ENCODE results near the gene SLC38A10. TPM values are rescaled to one million over a fixed set of nuclear protein-coding genes. Genes with fewer than 3 reads are reported as not detected.

The SLC38A10 gene
- total RNA-seq, 1 experiment from 2014 or later, result 43.8 TPM

DNA sequence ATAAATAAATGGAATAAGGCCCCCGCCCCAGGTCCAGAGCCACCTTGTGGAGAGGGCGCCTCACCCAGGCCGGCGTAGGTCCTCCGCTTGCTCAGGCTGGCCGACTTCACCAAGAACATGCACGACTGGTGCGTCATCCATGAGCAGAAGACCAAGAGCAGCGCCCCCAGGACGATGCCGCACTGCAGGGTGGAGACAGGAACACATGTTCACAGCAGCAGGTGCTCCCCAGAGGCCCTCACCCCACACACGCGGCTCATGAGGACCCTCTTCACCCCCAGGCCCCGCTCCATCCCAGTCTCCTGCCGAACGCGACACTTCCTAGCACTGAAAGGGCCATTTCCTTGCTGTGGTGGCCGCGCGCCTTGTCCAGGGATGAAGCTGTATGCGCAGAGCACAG, 5.5 kb downstream of the SLC38A10 start:
- H2BK120ac ChIP-seq (ENCODE audit: low read depth, low read length, poor library complexity, severe bottlenecking), result no peak overlapping the region
- H3K79me2 ChIP-seq (ENCODE audit: insufficient read depth, low read length), result peaks cover 3% of the 10 kb centered on the region; the same call in 1 of the 2 replicates
- DNase-seq, result no peak
- Mint-ChIP-seq H3K4me3 (no peak overlapping the region), H3K9me3 (no peaks in the 10 kb centered on the region), H3K27ac (0 out of 7 replicates have a peak overlapping the region, but pooled peaks of 1 of the 3 experiments have one; percentile 10), H3K27me3 (ENCODE audit: low read depth) (no peaks in the 10 kb centered on the region), H3K4me1 (peaks cover 6 to 12% of the 10 kb centered on the region in 2 experiments; a peak in 3 of 4 replicates), H3K36me3 (ENCODE audit: insufficient read depth in 1 of 3, low read depth in 3 of 3) (peaks cover 3 to 32% (median 3%) of the 10 kb centered on the region in 3 experiments; a peak in 6 of 7 replicates)
- H4K20me1 ChIP-seq (ENCODE audit: control insufficient read depth, insufficient read depth, insufficient read length), result no peaks in the 10 kb centered on the region
- no peak overlapping the region for H3K14ac ChIP-seq (ENCODE audit: insufficient read depth, low read length)
- H3T11ph ChIP-seq (ENCODE audit: low read length), result no peak overlapping the region
- no peak overlapping the region for H2BK12ac ChIP-seq (ENCODE audit: insufficient read length, low read depth, low read length)
- H2BK20ac ChIP-seq (ENCODE audit: low read depth, low read length, poor library complexity, severe bottlenecking), result no peak overlapping the region
- H2AFZ ChIP-seq (ENCODE audit: low read length), result no peak overlapping the region
- no peak overlapping the region for H2AK5ac ChIP-seq (ENCODE audit: insufficient read length, low read length)
- no peak overlapping the region for H4K91ac ChIP-seq (ENCODE audit: insufficient read length, low read depth, low read length)
- H4K8ac ChIP-seq (replicated peaks; ENCODE audit: insufficient read length, low read depth, low read length), result no peak overlapping the region
- no peaks in the 10 kb centered on the region; the same call in 1 of the 2 replicates for H3K4me1 ChIP-seq (ENCODE audit: insufficient read depth, low read length)
- no peaks in the 10 kb centered on the region for H3K27me3 ChIP-seq (ENCODE audit: insufficient read depth, low read length)
- H3K4me2 ChIP-seq (ENCODE audit: insufficient read depth, insufficient read length, low read length), result no peak overlapping the region
- TF ChIP-seq, protein P1, sequence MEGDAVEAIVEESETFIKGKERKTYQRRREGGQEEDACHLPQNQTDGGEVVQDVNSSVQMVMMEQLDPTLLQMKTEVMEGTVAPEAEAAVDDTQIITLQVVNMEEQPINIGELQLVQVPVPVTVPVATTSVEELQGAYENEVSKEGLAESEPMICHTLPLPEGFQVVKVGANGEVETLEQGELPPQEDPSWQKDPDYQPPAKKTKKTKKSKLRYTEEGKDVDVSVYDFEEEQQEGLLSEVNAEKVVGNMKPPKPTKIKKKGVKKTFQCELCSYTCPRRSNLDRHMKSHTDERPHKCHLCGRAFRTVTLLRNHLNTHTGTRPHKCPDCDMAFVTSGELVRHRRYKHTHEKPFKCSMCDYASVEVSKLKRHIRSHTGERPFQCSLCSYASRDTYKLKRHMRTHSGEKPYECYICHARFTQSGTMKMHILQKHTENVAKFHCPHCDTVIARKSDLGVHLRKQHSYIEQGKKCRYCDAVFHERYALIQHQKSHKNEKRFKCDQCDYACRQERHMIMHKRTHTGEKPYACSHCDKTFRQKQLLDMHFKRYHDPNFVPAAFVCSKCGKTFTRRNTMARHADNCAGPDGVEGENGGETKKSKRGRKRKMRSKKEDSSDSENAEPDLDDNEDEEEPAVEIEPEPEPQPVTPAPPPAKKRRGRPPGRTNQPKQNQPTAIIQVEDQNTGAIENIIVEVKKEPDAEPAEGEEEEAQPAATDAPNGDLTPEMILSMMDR (conservative IDR thresholded peaks at IDR 0.05), result peak; percentile 30; the same call in 1 of the 3 replicates
- H3K4ac ChIP-seq (ENCODE audit: low read depth, low read length), result no peak overlapping the region
- H3K18ac ChIP-seq (ENCODE audit: insufficient read length, low read depth, low read length), result no peak overlapping the region
- no peak overlapping the region for H4K5ac ChIP-seq (ENCODE audit: insufficient read length, low read depth, low read length)
- H3K27ac ChIP-seq (ENCODE audit: insufficient read length, low read depth, low read length), result no peak overlapping the region
- H2BK15ac ChIP-seq (ENCODE audit: low read depth, low read length), result no peak overlapping the region
- H3K23me2 ChIP-seq (ENCODE audit: insufficient read length, low read depth, low read length, poor library complexity, severe bottlenecking), result peaks cover 5% of the 10 kb centered on the region
- peaks cover 3% of the 10 kb centered on the region for H3K79me1 ChIP-seq (ENCODE audit: insufficient read depth, low read depth, low read length, poor library complexity, severe bottlenecking)
- no peak overlapping the region for H3K9ac ChIP-seq (ENCODE audit: extremely low read depth, insufficient read length, low read length)
- no peak overlapping the region for H3K23ac ChIP-seq (ENCODE audit: insufficient read length, low read depth, low read length)
- no peaks in the 10 kb centered on the region for H3K9me3 ChIP-seq (ENCODE audit: control insufficient read depth, low read depth, low read length)
- H2BK5ac ChIP-seq (ENCODE audit: insufficient read length, low read length), result no peak overlapping the region
- no CpG with 5 or more reads among the region's 21 CpGs for WGBS (ENCODE audit: extremely low coverage, insufficient read length, low lambda C conversion rate)
- no peak overlapping the region for H3K56ac ChIP-seq (ENCODE audit: insufficient read length, low read depth, low read length)

Data from H9 (cell line).